HEK293 (cell line): ENCODE data around the gene SMIM22.

Source experiments
- EGR2 ChIP-seq: fragments of 450-650 bp; formaldehyde crosslinking; IDR thresholded peaks from 2 replicates; pipeline ENCODE4 v1.5.1; 2016; ENCODE audit warnings: low read depth, missing biosample characterization, missing genetic modification characterization
- GLI4 ChIP-seq: fragments of 450-650 bp; formaldehyde crosslinking; IDR thresholded peaks from 2 replicates; pipeline ENCODE4 v1.5.1; 2016; ENCODE audit warnings: missing biosample characterization, missing genetic modification characterization
- GLIS2 ChIP-seq: fragments of 450-650 bp; formaldehyde crosslinking; IDR thresholded peaks from 2 replicates; pipeline ENCODE4 v1.5.1; 2016; ENCODE audit warnings: missing biosample characterization, missing genetic modification characterization
- HOXD13 ChIP-seq: sonication (generic); formaldehyde crosslinking; IDR thresholded peaks from 2 replicates; pipeline ENCODE4 v1.8.0; 2022; ENCODE audit warnings: missing genetic modification reagents, borderline replicate concordance
- IKZF3 ChIP-seq: fragments of 450-650 bp; IDR thresholded peaks from 2 replicates; pipeline ENCODE4 v1.5.0; 2018; ENCODE audit warnings: missing biosample characterization, mild to moderate bottlenecking, missing genetic modification characterization, moderate library complexity
- KLF17 ChIP-seq: fragments of 450-650 bp; formaldehyde crosslinking; IDR thresholded peaks from 2 replicates; pipeline ENCODE4 v1.5.1; 2016; ENCODE audit warnings: missing biosample characterization, missing genetic modification characterization
- PATZ1 ChIP-seq: fragments of 450-650 bp; formaldehyde crosslinking; IDR thresholded peaks from 2 replicates; pipeline ENCODE4 v1.5.1; 2016; ENCODE audit warnings: missing biosample characterization, missing genetic modification characterization
- REPIN1 ChIP-seq: fragments of 450-650 bp; formaldehyde crosslinking; IDR thresholded peaks from 2 replicates; pipeline ENCODE4 v1.5.1; 2017; ENCODE audit warnings: missing biosample characterization, missing genetic modification characterization, low read depth
- REST ChIP-seq: fragments of 450-650 bp; formaldehyde crosslinking; IDR thresholded peaks from 2 replicates; pipeline ENCODE4 v1.5.1; 2016; ENCODE audit warnings: missing biosample characterization, missing genetic modification characterization
- SETDB1 ChIP-seq: IDR thresholded peaks from one replicate; pipeline ENCODE4 v1.6.1; 2017; ENCODE audit warnings: mild to moderate bottlenecking, low read length, moderate library complexity, mixed read lengths; ENCODE audit not compliant: insufficient read length
- SP3 ChIP-seq: fragments of 450-650 bp; formaldehyde crosslinking; IDR thresholded peaks from 2 replicates; pipeline ENCODE4 v1.5.1; 2016; ENCODE audit warnings: missing biosample characterization, missing genetic modification characterization
- SP7 ChIP-seq: fragments of 450-650 bp; formaldehyde crosslinking; IDR thresholded peaks from 2 replicates; pipeline ENCODE4 v1.5.1; 2016; ENCODE audit warnings: missing biosample characterization, missing genetic modification characterization
- WT1 ChIP-seq: fragments of 450-650 bp; formaldehyde crosslinking; IDR thresholded peaks from 2 replicates; pipeline ENCODE4 v1.5.1; 2016; ENCODE audit warnings: missing biosample characterization, missing genetic modification characterization
- ZBTB20 ChIP-seq: fragments of 450-650 bp; formaldehyde crosslinking; IDR thresholded peaks from 2 replicates; pipeline ENCODE4 v1.5.1; 2016; ENCODE audit warnings: missing biosample characterization, missing genetic modification characterization
- ZBTB7A ChIP-seq: fragments of 450-650 bp; formaldehyde crosslinking; IDR thresholded peaks from 2 replicates; pipeline ENCODE4 v1.5.1; 2016; ENCODE audit warnings: low read depth, missing biosample characterization, missing genetic modification characterization
- ZBTB8A ChIP-seq: fragments of 450-650 bp; formaldehyde crosslinking; IDR thresholded peaks from 2 replicates; pipeline ENCODE4 v1.5.1; 2016; ENCODE audit warnings: missing biosample characterization, missing genetic modification characterization
- ZFHX2 ChIP-seq: fragments of 450-650 bp; formaldehyde crosslinking; conservative IDR thresholded peaks from 2 replicates; pipeline ENCODE4 v1.5.1; 2016; ENCODE audit warnings: missing biosample characterization, missing genetic modification characterization
- ZFP41 ChIP-seq: fragments of 450-650 bp; formaldehyde crosslinking; IDR thresholded peaks from 2 replicates; pipeline ENCODE4 v1.5.1; 2016; ENCODE audit warnings: missing biosample characterization, missing genetic modification characterization, borderline replicate concordance
- ZIC2 ChIP-seq: fragments of 450-650 bp; formaldehyde crosslinking; IDR thresholded peaks from 2 replicates; pipeline ENCODE4 v1.5.1; 2016; ENCODE audit warnings: missing biosample characterization, missing genetic modification characterization
- ZNF146 ChIP-seq: fragments of 450-650 bp; formaldehyde crosslinking; IDR thresholded peaks from 2 replicates; pipeline ENCODE4 v1.5.1; 2016; ENCODE audit warnings: missing biosample characterization, missing genetic modification characterization
- ZNF16 ChIP-seq: fragments of 450-650 bp; formaldehyde crosslinking; IDR thresholded peaks from 2 replicates; pipeline ENCODE4 v1.5.1; 2016; ENCODE audit warnings: low read depth, missing biosample characterization, missing genetic modification characterization
- ZNF2 ChIP-seq: fragments of 450-650 bp; formaldehyde crosslinking; IDR thresholded peaks from 2 replicates; pipeline ENCODE4 v1.5.1; 2016; ENCODE audit warnings: missing biosample characterization, missing genetic modification characterization
- ZNF202 ChIP-seq: fragments of 450-650 bp; formaldehyde crosslinking; IDR thresholded peaks from 2 replicates; pipeline ENCODE4 v1.5.1; 2016; ENCODE audit warnings: missing biosample characterization, missing genetic modification characterization, borderline replicate concordance
- ZNF274 ChIP-seq, 2 experiments: fragments of 200-500 bp in 1 of 2; fragments of 450-650 bp in 1 of 2; sonication (Bioruptor generic) in 1 of 2; formaldehyde crosslinking in 1 of 2; IDR thresholded peaks; 2 replicates each; pipeline versions ENCODE4 v1.5.1 to v1.6.1; 2014 to 2016; ENCODE audit warnings: borderline replicate concordance in 1 of 2, inconsistent platforms in 1 of 2, low read length in 1 of 2, missing biosample characterization in 1 of 2, missing genetic modification characterization in 1 of 2
- ZNF292 ChIP-seq: fragments of 450-650 bp; formaldehyde crosslinking; IDR thresholded peaks from 2 replicates; pipeline ENCODE4 v1.5.1; 2016; ENCODE audit warnings: low read depth, missing biosample characterization, missing genetic modification characterization, borderline replicate concordance
- ZNF354C ChIP-seq: fragments of 450-650 bp; formaldehyde crosslinking; IDR thresholded peaks from 2 replicates; pipeline ENCODE4 v1.5.1; 2016; ENCODE audit warnings: missing biosample characterization, missing genetic modification characterization, low read depth, borderline replicate concordance
- ZNF433 ChIP-seq: fragments of 450-650 bp; formaldehyde crosslinking; IDR thresholded peaks from 2 replicates; pipeline ENCODE4 v1.5.1; 2016; ENCODE audit warnings: missing biosample characterization, missing genetic modification characterization, low read depth
- ZNF501 ChIP-seq: fragments of 450-650 bp; formaldehyde crosslinking; IDR thresholded peaks from 2 replicates; pipeline ENCODE4 v1.5.1; 2016; ENCODE audit warnings: missing biosample characterization, missing genetic modification characterization
- ZNF571 ChIP-seq: fragments of 450-650 bp; formaldehyde crosslinking; IDR thresholded peaks from 2 replicates; pipeline ENCODE4 v1.5.0; 2017; ENCODE audit warnings: missing biosample characterization, missing genetic modification characterization
- ZNF664 ChIP-seq: fragments of 450-650 bp; formaldehyde crosslinking; IDR thresholded peaks from 2 replicates; pipeline ENCODE4 v1.5.1; 2016; ENCODE audit warnings: missing biosample characterization, missing genetic modification characterization
- ZNF701 ChIP-seq: fragments of 450-650 bp; formaldehyde crosslinking; IDR thresholded peaks from 2 replicates; pipeline ENCODE4 v1.5.1; 2016; ENCODE audit warnings: missing biosample characterization, missing genetic modification characterization
- ZSCAN23 ChIP-seq: fragments of 450-650 bp; formaldehyde crosslinking; IDR thresholded peaks from 2 replicates; pipeline ENCODE4 v1.5.1; 2016; ENCODE audit warnings: missing biosample characterization, missing genetic modification characterization
- ZSCAN5A ChIP-seq: fragments of 450-650 bp; formaldehyde crosslinking; IDR thresholded peaks from 2 replicates; pipeline ENCODE4 v1.5.1; 2016; ENCODE audit warnings: missing biosample characterization, missing genetic modification characterization

SMIM22 gene

GRCh38 chr16:4766875-4767628 lies 28.1 kb upstream of the SMIM22 start, which contains the start of gene ZNF500 (continued):
- TF ChIP-seq ZNF202 (no peak), ZNF664 (no peak), SETDB1 (no peak), SP7 (tag by site-specific recombination) (peak; percentile 59), ZSCAN23 (tag by site-specific recombination) (no peak), PATZ1 (peak; percentile 82), ZIC2 (tag by site-specific recombination) (peak; percentile 16; the same call in 1 of the 2 replicates), ZBTB8A (tag by site-specific recombination) (peak; percentile 34; the same call in 1 of the 2 replicates), REST (tag by site-specific recombination) (peak; percentile 25; the same call in 1 of the 2 replicates), EGR2 (tag by site-specific recombination) (peak; percentile 69), GLIS2 (peak; percentile 92), ZNF292 (no peak), ZNF146 (tag by site-specific recombination) (no peak), ZNF571 (tag by site-specific recombination) (no peak), ZFHX2 (tag by site-specific recombination) (peak; percentile 88), ZNF433 (no peak), ZNF701 (tag by site-specific recombination) (no peak), HOXD13 (CRISPR knock-in tag) (no peak), ZFP41 (tag by site-specific recombination) (no peak), ZBTB20 (peak; percentile 99), IKZF3 (tag by site-specific recombination) (no peak), KLF17 (tag by site-specific recombination) (peak; percentile 46; the same call in 1 of the 2 replicates), ZNF16 (no peak), SP3 (tag by site-specific recombination) (peak; percentile 99), ZNF501 (tag by site-specific recombination) (0 out of 2 replicates have a peak, but pooled peaks have one; percentile 16), ZSCAN5A (tag by site-specific recombination) (peak; percentile 59; the same call in 1 of the 2 replicates), GLI4 (no peak), REPIN1 (tag by site-specific recombination) (peak; percentile 34; the same call in 1 of the 2 replicates), ZNF2 (tag by site-specific recombination) (peak; percentile 26; the same call in 1 of the 2 replicates), ZNF354C (no peak), ZBTB7A (tag by site-specific recombination) (peak; percentile 72), WT1 (no peak), ZNF274 (IDR thresholded peaks at IDR 0.05; ENCODE audit: low read length) (no peak), ZNF274 (tag by site-specific recombination; IDR thresholded peaks at IDR 0.05; ENCODE audit: borderline replicate concordance) (no peak)
